SK-N-SH treated with all-trans-retinoic acid at 6 μM for 48 hours (cell line): ENCODE data around the gene NFIX.
A peak's percentile ranks its signal among the peaks of the same experiment; 100 is the strongest.
"Not testable (repeated sequence)": the region's sequence is repeated elsewhere in the genome, so short reads cannot be mapped to it uniquely, and the experiment has no call there.

ENCODE experiments used
- ATAC-seq: fragments of 200-7000 bp; cut with Tn5 transposase; 3 replicates; pipeline ENCODE4 v1.9.1; 2020; ENCODE audit warnings: mild to moderate bottlenecking, moderate library complexity
- BACH2 ChIP-seq: fragments of 250-450 bp; sonication (Bioruptor Pico); IDR thresholded peaks from 2 replicates; pipeline ENCODE4 v1.9.0; 2021; ENCODE audit warnings: mild to moderate bottlenecking, borderline replicate concordance
- CREB5 ChIP-seq: fragments of 250-450 bp; sonication (Bioruptor Pico); IDR thresholded peaks from 2 replicates; pipeline ENCODE4 v1.5.1; 2020; ENCODE audit warnings: low read depth, mild to moderate bottlenecking, moderate library complexity
- CSDC2 ChIP-seq: fragments of 250-450 bp; sonication (Bioruptor Pico); IDR thresholded peaks from 2 replicates; pipeline ENCODE4 v1.5.0; 2020; ENCODE audit warnings: mild to moderate bottlenecking, moderate library complexity
- CSRNP3 ChIP-seq: fragments of 250-450 bp; sonication (Bioruptor Pico); IDR thresholded peaks from 2 replicates; pipeline ENCODE4 v1.5.1; 2021; ENCODE audit warnings: mild to moderate bottlenecking, moderate library complexity
- ESRRG ChIP-seq: fragments of 250-450 bp; sonication (Bioruptor Pico); IDR thresholded peaks from 2 replicates; pipeline ENCODE4 v1.6.1; 2021; ENCODE audit warnings: mild to moderate bottlenecking
- GLIS3 ChIP-seq: fragments of 250-450 bp; sonication (Bioruptor Pico); IDR thresholded peaks from 2 replicates; pipeline ENCODE4 v1.5.0; 2020; ENCODE audit warnings: mild to moderate bottlenecking, moderate library complexity
- ISL1 ChIP-seq: fragments of 250-450 bp; sonication (Bioruptor Pico); IDR thresholded peaks from 2 replicates; pipeline ENCODE4 v2.1.2; 2022; ENCODE audit warnings: mild to moderate bottlenecking, moderate library complexity
- POU6F1 ChIP-seq: fragments of 250-450 bp; sonication (Bioruptor Pico); IDR thresholded peaks from 2 replicates; pipeline ENCODE4 v1.8.0; 2021; ENCODE audit warnings: low read depth, mild to moderate bottlenecking, moderate library complexity, borderline replicate concordance
- RARB ChIP-seq: fragments of 250-450 bp; sonication (Bioruptor Pico); IDR thresholded peaks from 2 replicates; pipeline ENCODE4 v1.8.0; 2021; ENCODE audit warnings: mild to moderate bottlenecking, moderate library complexity
- TCF4 ChIP-seq: fragments of 250-450 bp; sonication (Bioruptor Pico); IDR thresholded peaks from 2 replicates; pipeline ENCODE4 v1.8.0; 2021; ENCODE audit warnings: mild to moderate bottlenecking, moderate library complexity, borderline replicate concordance
- TOX ChIP-seq: fragments of 250-450 bp; sonication (Bioruptor Pico); IDR thresholded peaks from 2 replicates; pipeline ENCODE4 v1.8.0; 2021; ENCODE audit warnings: mild to moderate bottlenecking, moderate library complexity, borderline replicate concordance
- TSHZ2 ChIP-seq: fragments of 250-450 bp; sonication (Bioruptor Pico); IDR thresholded peaks from 2 replicates; pipeline ENCODE4 v1.5.0; 2020; ENCODE audit warnings: mild to moderate bottlenecking, moderate library complexity
- ZC3H10 ChIP-seq: fragments of 250-450 bp; sonication (Bioruptor Pico); IDR thresholded peaks from 2 replicates; pipeline ENCODE4 v1.5.1; 2021; ENCODE audit warnings: mild to moderate bottlenecking, moderate library complexity
- ZFP3 ChIP-seq: fragments of 250-450 bp; sonication (Bioruptor Pico); IDR thresholded peaks from 2 replicates; pipeline ENCODE4 v1.5.0; 2020; ENCODE audit warnings: mild to moderate bottlenecking, moderate library complexity
- ZNF70 ChIP-seq: fragments of 450-650 bp; formaldehyde crosslinking; IDR thresholded peaks from 2 replicates; pipeline ENCODE4 v1.5.0; 2020; ENCODE audit warnings: mild to moderate bottlenecking, moderate library complexity
- ZNF8 ChIP-seq: fragments of 450-650 bp; formaldehyde crosslinking; IDR thresholded peaks from 2 replicates; pipeline ENCODE4 v1.5.0; 2020; ENCODE audit warnings: mild to moderate bottlenecking, moderate library complexity

Gene NFIX

GRCh38 chr19:12954612-12954962 is 40.7 kb upstream of the NFIX start (continued):
- TF ChIP-seq CREB5 (CRISPR knock-in tag) (no peak), RARB (no peak), TCF4 (CRISPR knock-in tag) (no peak)
- TF ChIP-seq, all 23 proteins: peak for 0

GRCh38 chr19:12955575-12955974 is 39.7 kb upstream of the NFIX start:
- not testable (repeated sequence) for ATAC-seq

- no peak for TF ChIP-seq CREB5 (CRISPR knock-in tag)
- no peak for TF ChIP-seq POU6F1 (CRISPR knock-in tag)
- no peak for TF ChIP-seq ISL1 (CRISPR knock-in tag)
- no peak for ATAC-seq
Measured at GRCh38 chr19:12955996-12956395, 39.3 kb upstream of the NFIX start.

- ATAC-seq, result peak; percentile 87
- TF ChIP-seq ZC3H10 (CRISPR knock-in tag) (no peak), TSHZ2 (CRISPR knock-in tag) (no peak), TCF4 (CRISPR knock-in tag) (no peak), ZFP3 (CRISPR knock-in tag) (no peak), GLIS3 (no peak), ZNF8 (no peak), BACH2 (no peak), ZNF70 (CRISPR knock-in tag) (no peak), RARB (no peak), POU6F1 (CRISPR knock-in tag) (no peak), CSDC2 (CRISPR knock-in tag) (no peak), CSRNP3 (CRISPR knock-in tag) (no peak), TOX (no peak), ESRRG (no peak)
Measured at GRCh38 chr19:12956446-12957388, 38.6 kb upstream of the NFIX start, which contains the start of gene GADD45GIP1. GADD45GIP1 (minus strand) TSS chr19:12957223; CDS start chr19:12957212, 11 bp downstream.

GRCh38 chr19:12957389-12957952 is 37.8 kb upstream of the NFIX start:
- not testable (repeated sequence) for ATAC-seq
